Measurements from ENCODE around the gene NUDT8.
"Not testable (repeated sequence)": the region's sequence is repeated elsewhere in the genome, so short reads cannot be mapped to it uniquely, and the experiment has no call there.

DNA sequence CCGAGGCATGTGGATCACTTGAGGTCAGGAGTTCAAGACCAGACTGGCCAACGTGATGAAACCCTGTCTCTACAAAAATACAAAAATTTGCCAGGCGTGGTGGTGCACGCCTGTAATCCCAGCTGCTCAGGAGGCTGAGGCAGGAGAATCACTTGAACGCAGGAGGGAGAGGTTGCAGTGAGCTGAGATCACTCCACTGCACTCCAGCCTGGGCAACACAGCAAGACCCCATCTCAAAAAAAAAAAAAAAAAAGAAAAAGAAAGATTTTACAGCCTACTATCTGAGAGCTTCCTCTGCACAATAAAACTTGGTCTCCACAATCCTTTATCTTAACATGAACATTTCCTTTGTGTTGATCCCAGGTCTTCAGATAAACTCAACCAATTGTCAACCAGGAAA lies 31.0 kb upstream of the NUDT8 start:
- TF ChIP-seq SIN3A (IDR thresholded peaks at IDR 0.05; ENCODE audit: borderline replicate concordance, low read depth, low read length); PBX3 (IDR thresholded peaks at IDR 0.05); GATA2 (CRISPR knock-in tag; IDR thresholded peaks at IDR 0.05); CTCF (IDR thresholded peaks at IDR 0.05); GABPA (IDR thresholded peaks at IDR 0.05; ENCODE audit: low read depth); RFX5 (IDR thresholded peaks at IDR 0.05; ENCODE audit: low read length); NRF1 (IDR thresholded peaks at IDR 0.05; ENCODE audit: low read depth, low read length); SMC3 (IDR thresholded peaks at IDR 0.05; ENCODE audit: low read depth, low read length); JUND (IDR thresholded peaks at IDR 0.05); POLR2AphosphoS5 (IDR thresholded peaks at IDR 0.05; ENCODE audit: low read depth, low read length); TCF12 (IDR thresholded peaks at IDR 0.05); FOXJ3 (CRISPR knock-in tag; IDR thresholded peaks at IDR 0.05); FOXM1 (IDR thresholded peaks at IDR 0.05; ENCODE audit: low read depth): not testable (repeated sequence)

Data from SK-N-SH (cell line).